ENCODE results near the gene CDH4.

Gene CDH4

DNA sequence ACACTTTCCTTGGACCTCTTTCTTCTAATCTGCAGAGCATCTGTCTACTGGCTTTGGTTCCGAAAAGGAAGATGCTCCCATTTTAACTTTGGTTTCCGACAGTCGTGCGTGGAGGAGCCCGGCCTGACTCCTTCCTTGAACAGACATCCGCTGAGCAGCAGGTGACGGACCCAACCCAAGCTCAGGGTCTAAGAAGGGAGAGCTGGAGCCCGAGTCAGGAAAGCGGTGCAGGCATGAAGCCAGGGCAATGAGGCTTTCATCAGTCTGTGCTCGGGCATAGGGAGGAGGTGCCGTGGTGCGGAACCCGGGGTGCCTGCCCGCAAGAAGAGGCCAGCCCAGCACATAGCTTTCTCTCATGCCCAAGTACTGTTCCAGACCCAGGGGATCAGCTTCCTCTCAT is 109.4 kb downstream of the CDH4 start:
- DNase-seq: no peak

GRCh38 chr20:61364147-61364546 is 112.1 kb downstream of the CDH4 start:
- no peak for DNase-seq

DNA sequence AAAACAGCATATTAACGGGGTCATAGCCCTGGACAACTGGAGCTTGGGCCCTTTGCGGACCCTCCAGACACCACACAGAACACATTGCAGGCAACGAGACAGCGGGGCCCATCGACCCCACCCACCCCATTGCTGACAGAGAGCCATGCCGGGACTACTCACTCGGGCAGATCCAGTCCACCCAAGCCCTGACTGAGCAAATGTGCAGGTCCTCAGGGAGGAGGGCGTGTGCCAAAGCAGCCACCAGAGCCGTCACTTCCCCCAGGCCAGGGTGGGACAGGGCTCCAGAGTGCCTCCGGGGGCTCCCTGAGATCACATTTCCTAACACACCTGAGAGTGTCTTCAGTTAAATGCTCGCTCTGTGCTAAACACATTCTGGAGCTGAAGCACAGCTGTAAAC is 114.9 kb downstream of the CDH4 start:
- no peak for DNase-seq

DNA sequence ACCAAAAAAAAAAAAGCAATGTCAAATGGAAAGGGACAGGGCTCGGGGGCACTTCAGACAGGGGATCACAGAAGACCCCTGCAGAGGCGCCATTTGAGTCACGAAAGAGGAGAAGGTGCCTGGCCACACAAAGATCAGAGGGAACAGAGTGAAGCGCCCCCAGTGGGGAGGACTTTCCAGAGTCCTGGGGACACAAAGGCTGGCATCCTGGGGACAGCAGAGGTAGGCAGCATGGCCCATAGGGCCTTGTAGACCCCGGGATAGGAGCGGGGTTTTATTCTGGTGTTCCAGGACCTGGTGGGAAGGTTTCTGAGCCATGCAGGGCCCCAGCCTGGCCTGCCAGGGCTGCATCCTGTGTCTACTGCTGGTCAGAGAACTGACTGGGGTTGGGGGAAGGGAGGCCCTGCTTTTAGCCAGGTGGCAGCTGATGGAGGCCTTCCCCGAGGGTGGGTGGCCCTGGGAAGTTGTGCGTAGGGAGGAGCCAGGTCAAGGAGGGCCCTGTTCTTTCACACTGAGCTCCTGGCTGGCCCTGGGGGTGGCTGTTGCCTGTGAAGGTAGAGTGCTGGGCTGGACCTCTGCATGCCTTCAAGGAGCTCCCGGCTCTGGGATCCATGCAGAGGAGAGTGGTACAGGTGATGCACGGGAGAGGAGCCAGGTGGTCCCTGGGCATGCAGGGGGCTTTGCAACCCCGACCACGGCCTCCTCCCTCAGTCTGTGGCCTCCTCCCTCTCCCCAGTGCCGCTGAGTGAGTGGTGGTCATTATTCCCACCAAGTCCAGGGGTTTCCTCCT is 117.9 kb downstream of the CDH4 start:
- DNase-seq: no peak

- no peak for DNase-seq
These were observed 118.8 kb downstream of the CDH4 start for GRCh38 chr20:61370841-61371303.

DNA sequence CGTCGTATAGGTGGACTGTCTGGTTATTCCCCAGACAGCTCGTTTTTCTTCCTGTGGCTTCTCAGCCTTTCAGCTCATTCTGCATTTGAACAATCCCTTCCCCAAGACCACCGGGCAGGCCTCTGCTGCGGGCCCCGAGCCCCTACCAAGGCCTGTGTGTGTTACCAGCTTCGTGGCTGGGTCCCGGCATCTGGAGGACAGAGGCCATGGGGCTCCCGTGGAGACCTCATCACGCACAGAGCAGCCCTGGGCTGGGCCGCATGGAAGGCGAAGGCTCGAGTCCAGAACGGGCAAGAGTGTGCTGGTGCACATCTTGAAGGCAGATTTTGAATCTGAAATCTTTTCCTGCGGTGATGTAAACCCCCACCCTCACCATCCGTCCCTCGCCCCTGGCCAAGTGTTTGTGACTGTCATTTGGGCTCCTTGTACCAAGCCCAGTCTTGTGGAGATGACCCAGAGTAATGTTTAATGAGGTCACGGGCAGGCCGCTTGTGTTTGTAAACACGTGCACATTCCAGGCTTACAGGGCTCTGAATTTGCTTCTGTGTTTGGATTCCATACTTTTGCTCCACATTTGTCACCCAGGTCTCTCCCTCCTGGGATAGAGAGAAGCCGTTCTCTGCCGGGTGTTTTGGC is 119.6 kb downstream of the CDH4 start:
- DNase-seq: no peak

DNA sequence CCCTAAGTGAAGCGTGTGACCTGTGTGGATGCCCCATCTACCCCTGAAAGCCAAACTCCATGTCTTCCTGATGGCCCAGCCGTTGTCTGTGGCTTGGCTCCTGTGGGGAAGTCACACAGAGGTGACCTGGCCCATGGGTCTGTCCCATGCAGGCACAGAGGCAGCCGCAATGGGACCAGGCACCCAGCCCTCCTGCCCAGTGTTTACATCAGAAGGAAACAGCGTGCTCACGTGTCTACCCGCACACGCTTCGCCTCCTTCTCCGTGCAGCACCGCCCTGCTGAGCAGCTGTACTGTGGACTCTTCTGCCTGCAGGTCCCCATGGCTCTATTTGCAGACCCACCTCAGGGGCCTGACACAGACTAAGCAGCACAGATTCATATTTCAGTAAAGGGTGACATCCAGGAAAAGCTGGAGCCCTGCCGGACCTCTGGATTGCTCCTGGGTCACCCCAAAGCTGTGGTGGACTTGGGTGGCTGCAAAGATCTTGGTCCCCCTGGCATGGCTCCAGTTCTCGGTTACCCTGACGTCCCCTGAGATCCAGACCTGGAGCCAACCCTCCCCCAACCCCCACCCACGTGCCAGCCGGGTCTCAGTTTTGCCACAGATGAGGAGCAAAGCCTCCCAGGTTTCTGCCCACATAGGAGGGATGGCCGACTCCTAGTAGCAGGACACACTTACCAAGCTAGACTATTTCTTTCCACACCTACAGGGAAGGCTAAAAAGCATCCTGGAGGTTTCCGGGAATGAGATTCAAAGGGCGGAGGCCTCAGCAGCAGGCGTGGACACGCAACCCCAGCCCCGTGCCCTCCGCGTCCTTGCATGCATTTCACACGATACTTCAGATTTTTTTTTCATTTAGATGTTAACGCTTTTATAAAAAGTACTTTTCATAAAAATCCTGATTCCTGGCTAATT is 120.3 kb downstream of the CDH4 start:
- DNase-seq: no peak

- DNase-seq: no peak
These were observed 121.0 kb downstream of the CDH4 start for GRCh38 chr20:61373055-61373399.

DNA sequence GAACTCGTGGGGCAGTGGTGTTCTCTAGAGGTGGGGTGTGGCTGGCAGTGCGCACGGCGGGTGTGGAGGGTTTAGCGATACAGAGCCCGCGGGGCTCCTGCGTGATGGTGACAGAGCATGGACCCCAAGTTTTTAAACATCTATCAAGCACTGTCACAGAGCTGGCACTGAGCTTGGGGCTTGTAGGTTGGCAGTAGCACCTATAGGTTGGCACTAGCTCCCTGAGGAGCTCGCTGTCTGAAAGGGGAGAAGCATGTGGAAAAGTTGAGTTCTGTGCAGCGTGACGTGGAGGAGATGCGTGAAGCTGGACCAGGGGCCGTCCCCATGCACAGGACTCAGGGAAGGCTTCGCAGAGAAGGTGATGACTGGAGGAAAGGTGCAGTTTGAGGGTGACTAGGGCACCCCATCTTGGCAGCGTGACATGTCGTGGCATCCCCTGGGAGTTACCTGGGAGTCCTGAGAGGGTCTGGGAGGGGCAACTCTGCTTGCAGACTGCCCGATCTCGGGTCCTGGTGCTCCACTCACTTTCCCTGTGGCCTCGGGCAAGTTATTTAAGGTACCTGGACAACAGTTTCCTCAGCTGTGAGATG is 122.0 kb downstream of the CDH4 start:
- no peak for DNase-seq

GRCh38 chr20:61376541-61377240 is 124.6 kb downstream of the CDH4 start:
- DNase-seq: no peak

DNA sequence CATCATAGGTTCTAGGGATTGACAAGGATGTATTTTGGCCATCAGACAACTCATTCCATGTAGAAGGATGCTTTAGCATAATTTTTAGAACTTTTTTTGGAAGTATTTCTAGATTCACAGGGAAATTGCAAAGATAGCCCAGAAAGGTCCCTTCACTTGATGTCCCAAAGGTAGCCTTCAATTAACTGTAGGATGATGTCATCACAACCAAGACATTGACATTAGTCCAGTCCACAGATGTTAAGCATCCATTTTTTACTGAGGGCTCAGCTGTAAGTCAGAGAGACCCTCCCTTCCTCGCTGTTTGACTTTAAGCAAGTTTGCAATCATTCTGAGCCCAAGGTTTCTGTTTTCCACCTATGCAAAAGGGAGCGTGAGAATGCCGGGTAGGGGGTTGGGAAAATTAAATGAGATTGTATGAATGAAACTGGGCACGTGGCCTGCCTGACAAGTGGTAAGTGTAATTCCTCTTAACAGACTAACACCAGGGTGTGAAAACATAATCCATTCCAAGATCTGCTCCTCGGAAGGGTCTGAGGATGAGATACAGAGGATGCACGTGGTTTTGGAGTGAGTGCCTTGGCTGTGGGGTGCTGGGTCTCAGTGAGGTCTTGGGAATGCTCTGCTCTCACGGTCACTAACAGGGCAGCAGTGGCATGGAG is 126.8 kb downstream of the CDH4 start:
- no peak for DNase-seq

GRCh38 chr20:61379898-61380544 is 128.0 kb downstream of the CDH4 start:
- DNase-seq: no peak

DNA sequence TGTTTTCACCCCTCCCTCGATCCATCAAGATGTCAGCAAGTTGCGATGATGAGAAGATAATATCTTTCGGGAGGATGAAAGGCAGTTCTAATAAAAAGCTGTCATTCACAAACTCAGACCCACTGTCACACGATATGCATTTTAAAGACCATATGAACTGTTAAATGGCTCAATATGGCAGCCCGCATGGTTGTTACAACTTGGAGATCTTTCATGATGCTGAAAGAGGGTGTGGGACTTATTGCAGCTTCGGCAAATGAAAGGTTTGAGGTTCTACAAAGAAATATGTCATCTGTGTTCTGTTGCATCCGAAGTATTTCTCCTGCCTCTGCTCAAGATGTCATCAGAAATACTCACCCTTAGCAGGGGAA is 128.5 kb downstream of the CDH4 start:
- DNase-seq: no peak

DNA sequence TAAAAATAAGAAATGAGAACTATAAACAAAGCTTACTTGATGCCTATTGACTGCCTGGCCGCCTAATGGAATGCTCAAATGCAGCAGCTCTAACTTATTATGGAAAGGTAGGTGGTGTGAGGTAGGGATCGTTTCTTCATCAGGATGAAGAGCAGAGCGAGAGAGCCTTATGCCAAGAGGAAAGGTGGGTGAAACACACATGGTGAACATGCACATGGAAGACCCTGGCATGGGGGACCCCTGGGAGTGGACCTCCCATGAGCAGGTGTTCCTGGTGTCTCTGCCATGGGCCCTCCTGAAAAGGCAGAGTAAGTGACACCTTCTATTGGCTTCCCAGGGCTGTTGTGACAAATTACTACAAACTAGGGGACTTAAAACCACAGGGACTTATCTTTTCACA is 130.1 kb downstream of the CDH4 start:
- no peak for DNase-seq

DNA sequence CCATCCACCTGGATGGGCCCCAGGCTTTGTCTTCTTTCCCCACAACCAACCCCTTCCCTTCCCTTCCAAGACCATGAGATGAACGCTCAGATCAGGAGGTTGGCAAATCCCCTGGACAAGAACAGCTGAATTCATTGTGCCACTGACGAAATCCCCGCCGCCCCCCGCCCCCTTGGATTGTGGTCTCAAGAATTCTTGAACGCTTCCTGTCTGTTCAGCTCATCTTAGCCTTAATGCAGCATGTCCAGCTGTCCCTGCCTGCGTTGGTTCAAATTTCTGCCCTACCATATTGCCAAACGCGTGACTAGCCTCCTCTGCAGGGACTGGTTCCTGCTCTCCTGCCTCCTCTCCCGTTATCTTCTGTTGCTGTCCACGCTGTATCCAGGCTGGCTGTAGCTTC is 133.2 kb downstream of the CDH4 start:
- no peak for DNase-seq

DNA sequence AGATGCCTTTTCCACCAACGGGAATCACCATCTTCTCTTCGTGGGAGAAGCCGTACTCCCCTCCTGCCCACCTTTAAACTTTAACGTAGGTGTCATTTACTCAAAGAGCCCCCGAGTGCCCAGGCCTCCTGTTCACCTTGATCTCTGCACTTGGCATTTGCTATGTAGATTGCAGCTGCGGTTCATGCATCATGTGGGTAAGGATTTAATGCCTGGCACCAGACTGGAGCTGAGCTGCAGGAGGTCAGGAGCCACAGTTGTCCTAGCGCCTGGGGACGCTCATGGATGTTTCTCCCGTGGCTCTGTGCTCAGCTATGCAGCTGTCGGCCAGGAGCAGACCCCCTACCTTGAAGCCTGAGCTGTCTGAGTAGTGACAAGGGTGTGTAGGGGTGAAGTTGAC is 133.7 kb downstream of the CDH4 start:
- no peak for DNase-seq

DNA sequence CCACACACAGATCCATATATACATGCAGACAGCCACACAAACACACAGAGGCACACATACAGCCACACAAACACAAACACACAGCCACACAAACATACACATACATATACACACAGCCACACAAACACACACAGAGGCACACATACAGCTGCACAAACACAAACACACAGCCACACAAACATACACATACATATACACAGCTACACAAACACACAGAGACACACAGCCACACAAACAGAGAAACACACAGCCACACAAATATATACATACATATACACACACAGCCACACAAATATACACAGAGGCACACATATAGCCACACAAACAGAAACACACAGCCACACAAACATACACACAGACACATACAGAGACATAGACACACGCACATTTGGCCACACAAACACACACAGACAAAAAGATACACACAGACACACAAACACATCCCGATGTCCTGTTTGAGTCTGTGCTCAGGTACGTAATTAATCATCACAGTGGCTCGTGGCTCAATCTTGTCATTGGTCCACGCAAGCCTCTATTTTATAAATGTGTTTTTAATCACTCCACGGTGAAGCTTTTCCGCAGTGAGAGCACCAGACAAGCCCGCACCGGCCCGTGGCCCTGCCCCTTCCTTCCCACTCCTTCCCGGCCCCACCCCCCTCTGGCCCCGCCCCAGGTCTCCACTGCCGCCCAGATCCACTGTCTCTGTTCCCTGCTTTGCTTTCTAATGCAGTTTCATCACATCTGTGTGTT is 135.3 kb downstream of the CDH4 start:
- DNase-seq: no peak

GRCh38 chr20:61387954-61388348 is 135.9 kb downstream of the CDH4 start:
- no peak for DNase-seq

DNA sequence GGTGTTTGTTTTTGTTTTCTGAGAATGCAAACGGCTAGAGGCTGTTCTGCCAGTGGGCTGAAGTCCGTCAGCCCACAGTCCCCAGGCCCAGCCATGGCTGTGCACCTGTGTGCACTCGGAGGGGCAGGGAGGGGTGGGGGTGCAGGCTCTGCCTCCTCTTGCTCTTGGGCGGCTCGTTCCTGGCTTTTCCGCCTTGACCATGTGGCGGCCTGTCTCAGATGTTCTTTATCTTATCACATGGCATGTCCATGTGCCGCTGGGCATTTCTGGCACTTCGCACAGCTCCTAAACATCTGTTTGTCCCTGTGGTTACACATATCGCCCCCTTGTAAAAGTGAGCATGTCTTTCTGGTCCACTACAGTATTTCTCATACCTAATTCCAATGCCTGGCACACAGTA is 137.0 kb downstream of the CDH4 start:
- no peak for DNase-seq

GRCh38 chr20:61391185-61391584 is 139.1 kb downstream of the CDH4 start:
- no peak for DNase-seq
